Activated CD8-positive, alpha-beta memory T cell treated with anti-CD3 and anti-CD28 coated beads for 36 hours (primary cell): ENCODE data around the gene NFKBIE. TPM values are rescaled to one million over a fixed set of nuclear protein-coding genes. Genes with fewer than 3 reads are reported as not detected.

Source experiments
- CTCF ChIA-PET: fragments of 350-600 bp; sonication (Branson Sonifier 250); formaldehyde crosslinking; loops from one replicate; lab custom pipeline; 2021; ENCODE audit warnings: antibody characterized with exemption; lab: Charles Lee
- POLR2A ChIA-PET: fragments of 350-600 bp; sonication (Branson Sonifier 250); formaldehyde crosslinking; loops from one replicate; lab custom pipeline; 2021; ENCODE audit warnings: antibody characterized with exemption; lab: Charles Lee
- total RNA-seq, 2 experiments: library from RNA; stranded (reverse); gene quantifications; one replicate each; pipeline ENCODE4 v1.2.3, GENCODE V29; 2021

Gene NFKBIE
- total RNA-seq, 2 experiments from 2014 or later: 27.8 to 28.7 TPM

DNA sequence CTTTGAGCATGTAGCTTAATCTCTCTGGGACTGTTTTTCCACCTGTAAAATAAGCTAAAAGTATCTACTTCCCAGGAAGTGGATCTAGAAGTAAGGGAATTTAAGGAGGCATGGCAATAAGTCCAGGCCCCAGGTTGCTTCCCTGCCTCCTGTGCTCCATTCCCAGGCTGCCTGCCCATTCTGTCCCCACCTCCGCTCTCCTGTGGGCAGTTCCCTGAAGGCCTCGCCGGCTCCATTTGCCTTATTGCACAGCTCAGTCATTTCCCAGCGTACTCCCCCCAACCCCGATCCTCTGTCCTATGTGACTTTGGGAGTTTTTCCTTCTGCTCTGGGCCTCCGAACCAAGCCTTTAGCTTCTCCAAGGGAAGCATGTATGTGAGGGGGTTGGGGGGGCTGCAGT, 37.3 kb downstream of the NFKBIE start:
- ChIA-PET CTCF (interaction anchor here (0.9 to 2.1 kb wide), 3 partner anchors 10 to 61 kb away, joined by 5 to 8 read pairs (median 5); partner anchors contain the start of gene HSP90AB1), POLR2A (interaction anchor here (0.8 kb wide), 1 partner anchor 19 kb away, joined by 3 read pairs; the partner anchor contains the start of gene HSP90AB1)

DNA sequence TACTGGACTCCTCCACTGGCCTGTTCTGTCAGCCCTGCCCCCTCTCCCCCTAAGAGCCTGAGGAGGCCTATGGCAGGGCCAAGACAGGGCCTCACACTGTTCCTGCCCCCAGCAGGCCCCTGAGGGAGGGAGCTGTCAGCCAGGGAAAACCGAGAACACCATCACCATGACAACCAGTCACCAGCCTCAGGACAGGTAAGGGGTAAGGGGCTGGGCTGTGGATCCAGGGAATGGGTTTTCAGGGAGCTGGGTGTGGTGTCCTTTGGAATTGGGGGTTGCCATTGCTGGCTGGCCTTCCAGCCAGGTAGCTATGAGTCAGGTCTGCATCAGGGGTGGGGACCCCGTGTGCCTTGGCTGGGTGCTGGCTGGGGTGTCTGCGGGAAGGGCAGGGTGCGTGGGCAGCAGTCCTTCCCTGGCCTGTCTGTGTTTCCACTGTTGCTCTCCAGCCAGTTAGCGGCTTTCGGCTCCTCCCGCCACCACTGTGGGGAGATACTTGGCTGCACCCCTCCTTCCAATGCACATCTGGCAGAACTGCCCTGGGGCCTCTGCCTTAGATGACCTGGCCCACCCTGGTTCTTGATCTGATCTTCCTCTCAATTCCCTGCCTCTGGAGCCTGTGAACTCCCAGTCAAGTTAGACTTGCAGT, 38.1 kb downstream of the NFKBIE start:
- POLR2A ChIA-PET: interaction anchor here (0.8 kb wide), 1 partner anchor 20 kb away, joined by 3 read pairs; the partner anchor contains the start of gene HSP90AB1
- CTCF ChIA-PET: interaction anchor here (0.9 to 2.1 kb wide), 4 partner anchors 11 to 60 kb away, joined by 3 to 8 read pairs (median 5); partner anchors contain the start of genes HSP90AB1 and NFKBIE

DNA sequence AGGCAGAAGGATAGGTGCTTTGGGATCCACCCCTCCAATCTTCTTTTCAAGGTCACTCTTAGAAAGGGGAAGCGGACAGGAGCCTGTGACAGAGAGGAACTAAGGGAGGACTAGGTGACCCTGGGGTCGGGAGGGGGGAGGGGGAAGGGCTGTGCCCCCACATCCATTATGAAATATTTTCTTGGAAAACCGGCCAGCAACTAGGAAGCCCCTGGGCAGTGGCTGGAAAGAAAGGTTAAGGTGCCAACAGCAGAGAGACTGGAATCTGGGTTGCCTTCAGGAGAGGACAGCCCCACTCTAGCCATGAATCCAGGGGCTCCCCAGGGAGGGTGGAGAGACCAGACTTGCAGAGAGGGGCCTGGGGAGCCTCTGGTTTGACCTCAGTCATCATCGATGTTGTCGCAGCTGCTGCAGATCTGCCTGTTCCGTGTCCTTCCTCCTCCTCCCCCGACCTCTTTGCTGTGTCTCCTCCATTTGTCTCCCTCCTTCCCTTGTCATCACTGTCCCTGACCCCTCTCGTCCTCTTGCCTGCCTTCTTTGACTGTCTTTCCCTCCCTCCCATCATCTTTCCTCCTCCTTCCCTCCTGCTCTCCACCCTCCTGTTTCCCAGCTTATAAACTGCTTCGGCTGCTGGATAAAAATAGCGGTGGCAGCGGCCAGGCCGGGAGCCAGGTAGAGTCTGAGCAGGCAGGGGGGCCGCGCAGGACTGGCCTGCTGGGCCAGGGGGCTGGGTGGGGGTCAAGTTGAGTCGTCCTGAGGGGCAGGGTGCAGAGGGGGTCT, 38.8 kb downstream of the NFKBIE start:
- ChIA-PET POLR2A (interaction anchor here (0.9 kb wide), 1 partner anchor 132 kb away, joined by 3 read pairs; no protein-coding TSS in a partner anchor), CTCF (interaction anchor here (0.9 to 5.0 kb wide), 4 partner anchors 7 to 39 kb away, joined by 3 to 21 read pairs (median 12); partner anchors contain the start of gene NFKBIE)

DNA sequence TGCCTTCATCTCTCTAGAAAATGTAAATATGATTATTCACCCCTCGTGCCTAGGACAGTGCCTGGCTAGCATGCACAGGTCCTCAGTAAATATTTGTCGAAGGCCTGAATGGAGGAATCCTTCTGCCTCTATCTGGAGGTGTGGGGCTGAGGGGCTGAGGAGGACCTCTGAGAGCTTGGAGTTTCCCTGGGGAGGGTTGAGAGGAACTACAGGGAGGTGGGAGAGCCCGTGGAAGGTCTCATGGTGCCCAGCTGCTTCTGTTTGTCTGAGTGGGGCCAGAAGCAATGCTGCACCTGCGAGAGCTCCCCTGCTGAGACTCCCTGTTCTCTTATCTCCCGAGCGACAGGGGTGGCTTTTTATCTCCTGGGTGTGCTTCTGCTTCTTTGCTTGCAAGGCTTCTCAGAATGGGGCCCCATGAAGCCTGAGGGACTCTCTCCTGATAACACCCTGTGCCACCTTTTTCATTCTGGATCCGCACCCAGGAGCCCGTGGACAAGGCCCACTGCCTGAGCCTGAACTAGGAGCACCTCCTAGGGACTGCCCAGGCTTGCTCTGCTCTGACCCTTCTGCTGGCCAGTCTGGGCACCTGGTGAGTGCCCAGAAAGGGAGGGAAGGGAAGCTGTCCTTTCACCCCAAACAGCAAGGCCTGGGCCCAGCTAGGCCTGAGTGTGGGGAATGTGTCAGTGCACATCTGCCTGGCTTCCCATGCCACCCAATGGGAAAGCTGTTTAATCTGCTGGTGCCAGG, 39.6 kb downstream of the NFKBIE start:
- CTCF ChIA-PET: interaction anchor here (1.6 to 5.0 kb wide), 3 partner anchors 8 to 31 kb away, joined by 4 to 21 read pairs (median 16); partner anchors contain the start of gene SLC35B2
- POLR2A ChIA-PET: interaction anchor here (0.9 to 4.3 kb wide), 2 partner anchors 21 to 131 kb away, joined by 3 to 47 read pairs; partner anchors contain the start of gene HSP90AB1

DNA sequence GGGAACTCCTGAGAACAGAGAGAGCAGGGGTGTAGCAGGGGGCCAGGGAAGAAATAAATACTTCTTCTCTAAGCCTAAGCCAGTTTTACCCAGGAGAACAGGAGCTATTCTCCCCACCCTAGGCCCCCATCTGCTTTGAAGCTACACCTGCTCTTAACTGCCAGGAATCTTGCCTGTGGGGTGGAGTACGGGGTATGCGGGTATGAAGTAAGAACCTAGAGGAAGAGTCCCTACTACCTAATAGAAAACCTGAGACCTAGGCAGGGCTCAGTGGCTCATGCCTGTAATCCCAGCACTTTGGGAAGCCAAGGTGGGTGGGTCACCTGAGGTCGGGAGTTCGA, 40.4 kb downstream of the NFKBIE start:
- ChIA-PET POLR2A (interaction anchor here (0.6 to 4.3 kb wide), 3 partner anchors 11 to 649 kb away, joined by 3 to 47 read pairs (median 10); partner anchors contain the start of genes HSP90AB1, POLH and XPO5), CTCF (interaction anchor here (0.9 to 5.0 kb wide), 9 partner anchors 9 to 118 kb away, joined by 3 to 21 read pairs (median 4); partner anchors contain the start of genes SLC35B2 and SPATS1)

DNA sequence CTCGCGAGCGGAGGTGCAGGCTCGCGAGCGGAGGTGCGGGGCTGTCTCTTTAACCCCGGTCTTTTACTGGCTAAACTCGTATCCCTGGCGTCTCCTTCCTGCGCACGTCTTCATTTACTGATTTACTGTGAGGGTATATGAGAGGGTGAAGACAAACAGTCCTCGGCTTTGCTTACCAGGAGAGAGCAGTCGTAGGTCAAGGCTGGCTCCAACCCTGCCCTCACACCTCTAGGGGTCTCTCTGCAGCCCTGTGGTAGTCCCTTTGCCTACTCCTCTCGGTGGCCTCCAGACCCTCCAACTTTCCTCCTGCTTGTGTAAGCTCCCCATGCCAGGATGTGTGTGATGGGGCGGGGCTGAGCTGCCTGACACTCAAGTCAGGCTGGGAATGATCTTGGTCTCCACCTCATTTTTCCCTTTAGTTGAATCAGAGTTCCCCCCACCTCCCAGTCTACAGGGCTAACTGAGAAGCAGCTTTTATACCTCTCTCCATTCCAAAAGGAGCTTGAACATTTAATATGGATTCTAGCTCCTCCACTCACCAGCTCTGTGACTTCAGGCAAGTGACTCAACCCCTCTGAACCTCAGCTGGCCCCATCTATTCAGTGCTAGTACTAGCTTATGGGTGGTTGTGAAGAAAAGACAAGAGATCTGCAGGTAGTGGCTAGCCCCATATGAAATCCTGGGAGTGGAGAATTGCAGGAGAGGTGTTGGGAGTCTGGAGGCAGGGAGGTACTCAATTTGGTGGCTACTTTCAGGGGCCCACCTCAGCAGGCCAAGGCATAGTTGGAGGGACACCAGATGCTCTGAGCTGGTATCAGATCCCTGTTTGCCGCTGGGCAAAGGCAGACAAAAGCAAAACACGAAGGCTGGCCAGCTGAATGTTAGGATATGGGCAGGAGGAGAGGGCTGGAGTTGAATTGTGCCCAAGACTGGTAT, 41.1 kb downstream of the NFKBIE start:
- ChIA-PET POLR2A (interaction anchor here (0.6 to 4.3 kb wide), 7 partner anchors 12 to 1457 kb away, joined by 3 to 47 read pairs (median 5); partner anchors contain the start of genes HSP90AB1, POLH and XPO5), CTCF (interaction anchor here (0.8 to 5.0 kb wide), 12 partner anchors 10 to 118 kb away, joined by 3 to 21 read pairs (median 5); partner anchors contain the start of genes SLC35B2 and SPATS1)

DNA sequence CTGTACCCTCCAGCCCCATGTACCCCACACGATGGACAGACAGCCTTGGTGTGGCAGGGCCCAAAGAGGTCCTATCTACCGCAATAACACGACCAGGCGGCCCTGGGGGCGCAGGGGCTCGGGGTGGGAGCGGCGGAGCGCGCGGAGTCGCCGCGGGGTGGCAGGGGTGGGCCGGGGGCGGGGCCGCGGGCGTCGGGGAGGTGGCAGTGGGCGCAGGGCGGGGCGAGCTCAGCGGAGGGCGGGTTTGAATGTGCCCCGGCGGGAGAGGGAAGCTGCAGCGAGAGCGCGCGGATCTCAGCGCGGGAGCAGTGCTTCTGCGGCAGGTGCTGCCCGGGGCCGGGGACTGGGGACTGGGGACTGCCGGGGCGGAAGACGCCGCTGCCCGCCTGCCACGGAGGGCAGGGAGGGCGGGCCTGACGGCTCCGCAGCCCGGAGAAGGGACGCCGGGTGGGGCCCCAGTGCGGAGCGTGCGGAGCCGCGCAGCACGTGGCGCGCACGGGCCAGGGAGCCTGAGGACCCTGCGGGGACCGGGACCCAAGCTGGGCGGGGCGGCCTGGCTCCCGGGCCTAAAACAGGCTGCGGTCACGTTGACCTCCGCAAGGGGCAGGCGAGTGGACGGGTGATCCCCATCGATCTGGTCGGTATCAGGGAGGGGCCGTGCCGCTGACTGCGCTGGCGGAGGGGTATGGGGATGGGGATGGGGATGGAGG, 41.9 kb downstream of the NFKBIE start, which contains the start of gene SLC29A1:
TSS of gene SLC29A1 (plus strand) at position 277 of the 710 bp plus-strand sequence. CDS start 3,719 bp downstream, outside the sequence.
- POLR2A ChIA-PET: interaction anchor here (0.6 to 4.3 kb wide), 5 partner anchors 13 to 82 kb away, joined by 3 to 47 read pairs (median 6); partner anchors contain the start of gene HSP90AB1
- CTCF ChIA-PET: interaction anchor here (1.2 to 5.0 kb wide), 8 partner anchors 11 to 51 kb away, joined by 3 to 21 read pairs (median 6); partner anchors contain the start of gene SLC35B2

DNA sequence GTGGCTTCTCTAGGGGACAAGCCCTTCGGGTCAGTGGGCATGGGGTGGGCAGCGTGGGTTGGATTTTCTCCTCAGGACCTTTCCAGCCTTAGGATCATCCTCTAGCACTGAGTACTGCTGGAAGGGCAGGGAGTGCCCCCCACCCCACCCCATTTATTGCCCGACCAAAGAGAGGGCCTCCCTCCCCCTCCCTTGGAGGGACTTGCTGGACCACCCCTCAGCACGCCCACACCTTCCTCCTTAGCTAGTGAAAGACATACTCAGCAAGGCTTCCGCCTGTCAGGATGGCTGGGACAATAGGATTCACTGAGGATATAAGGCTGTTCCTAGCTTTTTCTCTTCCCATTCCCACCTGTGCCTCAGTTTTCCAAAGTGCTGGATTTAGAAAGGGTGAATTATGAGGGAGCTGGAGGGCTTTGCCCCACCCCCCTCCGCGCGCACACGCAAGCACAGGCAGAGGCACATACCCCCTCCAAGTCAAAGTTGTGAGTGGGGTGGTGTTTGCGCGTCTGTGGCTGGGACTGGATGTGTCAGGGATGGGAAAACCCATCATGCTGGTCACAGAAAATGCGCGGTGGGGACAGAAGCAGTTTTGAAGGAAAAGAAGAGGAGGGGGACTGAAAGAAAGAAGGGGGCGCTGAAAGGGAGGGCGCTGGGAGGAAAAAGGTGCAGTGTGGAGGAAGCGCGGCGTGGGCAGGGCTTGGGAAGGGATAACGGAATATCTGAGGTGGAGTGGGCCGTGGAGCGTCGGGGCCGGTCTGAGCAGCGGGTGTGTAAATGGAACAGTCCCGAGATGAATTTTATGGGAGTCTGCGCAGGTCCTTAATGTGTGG, 42.6 kb downstream of the NFKBIE start:
- ChIA-PET POLR2A (interaction anchor here (0.5 to 4.3 kb wide), 4 partner anchors 17 to 62 kb away, joined by 4 to 47 read pairs (median 6); partner anchors contain the start of gene HSP90AB1), CTCF (interaction anchor here (0.5 to 5.0 kb wide), 9 partner anchors 12 to 117 kb away, joined by 3 to 21 read pairs (median 5); partner anchors contain the start of gene SLC35B2)

DNA sequence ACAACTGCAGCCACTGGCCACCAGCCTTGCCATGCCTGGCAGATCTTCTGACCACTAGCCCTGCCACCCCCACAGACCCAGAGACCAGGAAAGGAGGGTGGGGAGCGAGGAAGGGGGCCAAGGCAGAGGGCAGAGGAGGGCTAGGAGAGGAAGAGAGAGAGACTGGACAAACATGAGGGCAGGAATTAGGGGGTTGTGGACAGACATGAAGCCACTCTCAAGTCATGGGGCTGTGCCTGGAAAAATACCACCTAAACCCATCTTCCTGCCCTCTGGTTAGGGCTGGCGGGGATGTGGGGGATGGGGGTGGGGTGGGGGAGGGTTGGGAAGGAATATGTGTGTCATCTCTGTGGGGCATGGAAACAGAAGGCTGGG, 43.4 kb downstream of the NFKBIE start:
- ChIA-PET CTCF (interaction anchor here (0.5 to 5.0 kb wide), 11 partner anchors 12 to 118 kb away, joined by 3 to 21 read pairs (median 4); partner anchors contain the start of genes HSP90AB1 and SLC35B2), POLR2A (interaction anchor here (4.3 kb wide), 1 partner anchor 25 kb away, joined by 47 read pairs; the partner anchor contains the start of gene HSP90AB1)

DNA sequence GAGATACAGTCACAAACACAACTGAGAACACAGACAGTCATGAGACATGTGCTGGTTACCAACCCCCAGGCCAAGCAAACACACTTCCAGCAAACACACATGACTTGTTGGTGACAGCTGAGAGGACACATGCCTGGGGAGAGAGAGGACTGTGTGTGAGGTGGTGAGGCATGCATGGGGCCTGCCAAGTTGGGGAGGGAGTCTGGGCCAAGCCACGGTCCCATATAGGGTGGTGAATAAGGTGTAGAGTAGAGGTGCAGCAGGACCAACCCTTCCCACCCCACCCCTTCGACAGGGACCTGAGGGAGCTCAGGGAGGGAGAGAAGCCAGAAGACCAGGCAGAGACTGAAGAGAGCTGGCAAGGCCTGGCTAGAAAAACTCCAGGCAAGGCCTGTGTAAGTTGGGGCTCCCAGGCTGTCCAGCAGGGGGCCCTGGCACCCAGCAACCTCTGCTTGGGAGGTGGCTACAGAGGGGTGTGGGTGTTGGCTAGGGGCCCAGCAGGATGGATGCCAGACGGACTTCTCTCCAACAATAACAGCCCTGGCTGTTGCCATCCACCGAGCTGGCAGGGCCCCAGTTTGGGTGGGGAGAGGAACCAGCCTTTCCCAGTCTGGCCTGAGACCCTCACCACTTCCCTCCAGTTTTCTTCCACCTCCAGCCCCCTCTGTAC, 43.9 kb downstream of the NFKBIE start:
- ChIA-PET CTCF (interaction anchor here (0.9 to 5.0 kb wide), 10 partner anchors 11 to 100 kb away, joined by 3 to 21 read pairs (median 4); partner anchors contain the start of genes HSP90AB1 and SLC35B2), POLR2A (interaction anchor here (4.3 kb wide), 1 partner anchor 25 kb away, joined by 47 read pairs; the partner anchor contains the start of gene HSP90AB1)

DNA sequence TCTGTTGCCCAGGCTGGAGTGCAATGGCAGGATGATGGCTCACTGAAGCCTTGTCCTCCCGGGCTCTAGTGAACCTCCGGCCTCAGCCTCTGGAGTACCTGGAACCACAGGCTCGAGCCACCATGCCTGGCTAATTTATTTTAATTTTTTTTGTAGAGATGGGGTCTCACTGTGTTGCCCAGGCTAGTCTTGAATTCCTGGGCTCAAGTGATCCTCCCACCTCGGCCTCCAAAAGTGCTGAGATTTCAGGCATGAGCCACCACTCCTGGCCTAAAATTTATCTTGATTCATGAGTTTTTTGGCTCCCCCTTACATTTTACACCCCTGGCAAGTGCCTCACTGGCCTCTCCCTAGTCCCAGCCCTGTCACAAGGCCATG, 44.4 kb downstream of the NFKBIE start:
- POLR2A ChIA-PET: interaction anchor here (0.6 kb wide), 2 partner anchors 200 to 511 kb away, joined by 3 to 4 read pairs; no protein-coding TSS in a partner anchor
- CTCF ChIA-PET: interaction anchor here (0.7 to 2.5 kb wide), 7 partner anchors 14 to 100 kb away, joined by 3 to 7 read pairs (median 4); partner anchors contain the start of genes HSP90AB1 and SLC35B2

DNA sequence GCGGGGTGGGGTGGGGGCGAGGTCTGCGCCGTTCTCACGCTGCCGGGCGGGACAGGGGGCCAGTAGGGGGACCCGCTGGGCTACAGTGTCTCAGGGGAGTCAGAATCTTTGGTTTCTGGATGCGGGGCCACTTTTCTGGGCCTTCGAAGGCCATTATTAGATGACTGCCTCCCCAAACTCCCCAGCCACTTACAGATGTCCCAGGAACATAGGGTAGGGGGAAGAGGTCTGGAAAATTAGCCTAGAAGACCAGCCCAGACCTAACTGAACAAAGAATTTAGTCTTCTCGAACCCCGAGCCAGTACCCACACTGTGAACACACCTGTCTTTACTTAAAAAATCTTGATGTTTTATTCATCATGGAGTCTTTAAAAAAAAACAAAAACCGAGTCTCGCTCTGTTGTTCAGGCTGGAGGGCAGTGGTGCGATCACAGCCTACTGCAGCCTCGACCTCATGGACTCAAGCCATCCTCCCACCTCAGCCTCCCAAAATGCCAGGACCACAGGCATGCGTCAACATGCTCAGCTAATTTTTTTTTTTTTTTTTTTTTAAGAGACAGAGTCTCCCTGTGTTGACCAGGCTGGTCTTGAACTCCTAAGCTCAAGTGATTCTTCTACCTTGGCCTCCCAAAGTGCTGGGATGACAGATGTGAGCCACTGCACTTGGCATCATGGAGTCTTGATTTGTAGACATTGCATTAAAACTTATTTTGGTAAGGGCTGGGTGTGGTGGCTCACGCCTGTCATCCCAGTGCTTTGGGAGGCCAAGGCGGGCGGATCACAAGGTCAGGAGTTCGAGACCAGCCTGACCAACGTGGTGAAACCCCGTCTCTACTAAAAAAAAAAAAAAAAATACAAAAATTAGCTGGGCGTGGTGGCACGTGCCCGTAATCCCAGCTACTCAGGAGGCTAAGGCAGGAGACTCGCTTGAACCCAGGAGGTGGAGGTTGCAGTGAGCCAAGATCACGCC, 45.3 kb downstream of the NFKBIE start:
- POLR2A ChIA-PET: interaction anchor here (0.6 kb wide), 2 partner anchors 199 to 511 kb away, joined by 3 to 4 read pairs; no protein-coding TSS in a partner anchor

More for the DNA sequence above, 45.3 kb downstream of the NFKBIE start:
- CTCF ChIA-PET: interaction anchor here (0.7 to 1.8 kb wide), 3 partner anchors 27 to 101 kb away, joined by 3 to 4 read pairs (median 3); partner anchors contain the start of gene HSP90AB1
